KG1 (cell line): ENCODE results near the gene KCNS3.

Experiments
- DNase-seq: peaks from one replicate; lab custom pipeline; 2025; lab: John Stamatoyannopoulos, UW

Gene KCNS3

GRCh38 chr2:17878281-17879136, at the start of gene KCNS3:
Gene KCNS3 (plus strand): TSS chr2:17878667. CDS start chr2:17931009, 52,342 bp downstream.
- no peak for DNase-seq

- DNase-seq: no peak
Measured at GRCh38 chr2:17830053-17831034, 48.1 kb upstream of the KCNS3 start.

- no peak for DNase-seq
Measured at GRCh38 chr2:17835516-17835915, 43.0 kb upstream of the KCNS3 start.

- no peak for DNase-seq
Measured at GRCh38 chr2:17839959-17840358, 38.5 kb upstream of the KCNS3 start.

- no peak for DNase-seq
Measured at GRCh38 chr2:17843457-17843856, 35.0 kb upstream of the KCNS3 start.

GRCh38 chr2:17845806-17846205, 32.7 kb upstream of the KCNS3 start:
- no peak for DNase-seq

- no peak for DNase-seq
Measured at GRCh38 chr2:17846676-17847075, 31.8 kb upstream of the KCNS3 start.

GRCh38 chr2:17847236-17847635, 31.2 kb upstream of the KCNS3 start:
- DNase-seq: no peak

- DNase-seq: no peak
Measured at GRCh38 chr2:17849275-17849674, 29.2 kb upstream of the KCNS3 start.

GRCh38 chr2:17850151-17850550, 28.3 kb upstream of the KCNS3 start:
- DNase-seq: no peak

- peak; percentile 15 for DNase-seq
Measured at GRCh38 chr2:17851731-17852585, 26.5 kb upstream of the KCNS3 start.

GRCh38 chr2:17853799-17854198, 24.7 kb upstream of the KCNS3 start:
- DNase-seq: no peak

GRCh38 chr2:17857021-17857420, 21.4 kb upstream of the KCNS3 start:
- no peak for DNase-seq

GRCh38 chr2:17858064-17858463, 20.4 kb upstream of the KCNS3 start:
- DNase-seq: no peak

GRCh38 chr2:17863539-17863938, 14.9 kb upstream of the KCNS3 start:
- DNase-seq: no peak

- DNase-seq: no peak
Measured at GRCh38 chr2:17864676-17865075, 13.8 kb upstream of the KCNS3 start.

- no peak for DNase-seq
Measured at GRCh38 chr2:17867133-17867532, 11.3 kb upstream of the KCNS3 start.

GRCh38 chr2:17869128-17869527, 9.3 kb upstream of the KCNS3 start:
- DNase-seq: no peak

- no peak for DNase-seq
Measured at GRCh38 chr2:17871639-17872038, 6.8 kb upstream of the KCNS3 start.

GRCh38 chr2:17873021-17873420, 5.4 kb upstream of the KCNS3 start:
- DNase-seq: no peak

- no peak for DNase-seq
Measured at GRCh38 chr2:17876590-17876989, 1.9 kb upstream of the KCNS3 start.

- DNase-seq: no peak
Measured at GRCh38 chr2:17877811-17878280, 621 bp upstream of the KCNS3 start.
